ENCODE results near the gene BLTP3B. TPM values are rescaled to one million over a fixed set of nuclear protein-coding genes. Genes with fewer than 3 reads are reported as not detected.
A peak's percentile ranks its signal among the peaks of the same experiment; 100 is the strongest.
"Not testable (repeated sequence)": the region's sequence is repeated elsewhere in the genome, so short reads cannot be mapped to it uniquely, and the experiment has no call there.

Gene BLTP3B, protein sequence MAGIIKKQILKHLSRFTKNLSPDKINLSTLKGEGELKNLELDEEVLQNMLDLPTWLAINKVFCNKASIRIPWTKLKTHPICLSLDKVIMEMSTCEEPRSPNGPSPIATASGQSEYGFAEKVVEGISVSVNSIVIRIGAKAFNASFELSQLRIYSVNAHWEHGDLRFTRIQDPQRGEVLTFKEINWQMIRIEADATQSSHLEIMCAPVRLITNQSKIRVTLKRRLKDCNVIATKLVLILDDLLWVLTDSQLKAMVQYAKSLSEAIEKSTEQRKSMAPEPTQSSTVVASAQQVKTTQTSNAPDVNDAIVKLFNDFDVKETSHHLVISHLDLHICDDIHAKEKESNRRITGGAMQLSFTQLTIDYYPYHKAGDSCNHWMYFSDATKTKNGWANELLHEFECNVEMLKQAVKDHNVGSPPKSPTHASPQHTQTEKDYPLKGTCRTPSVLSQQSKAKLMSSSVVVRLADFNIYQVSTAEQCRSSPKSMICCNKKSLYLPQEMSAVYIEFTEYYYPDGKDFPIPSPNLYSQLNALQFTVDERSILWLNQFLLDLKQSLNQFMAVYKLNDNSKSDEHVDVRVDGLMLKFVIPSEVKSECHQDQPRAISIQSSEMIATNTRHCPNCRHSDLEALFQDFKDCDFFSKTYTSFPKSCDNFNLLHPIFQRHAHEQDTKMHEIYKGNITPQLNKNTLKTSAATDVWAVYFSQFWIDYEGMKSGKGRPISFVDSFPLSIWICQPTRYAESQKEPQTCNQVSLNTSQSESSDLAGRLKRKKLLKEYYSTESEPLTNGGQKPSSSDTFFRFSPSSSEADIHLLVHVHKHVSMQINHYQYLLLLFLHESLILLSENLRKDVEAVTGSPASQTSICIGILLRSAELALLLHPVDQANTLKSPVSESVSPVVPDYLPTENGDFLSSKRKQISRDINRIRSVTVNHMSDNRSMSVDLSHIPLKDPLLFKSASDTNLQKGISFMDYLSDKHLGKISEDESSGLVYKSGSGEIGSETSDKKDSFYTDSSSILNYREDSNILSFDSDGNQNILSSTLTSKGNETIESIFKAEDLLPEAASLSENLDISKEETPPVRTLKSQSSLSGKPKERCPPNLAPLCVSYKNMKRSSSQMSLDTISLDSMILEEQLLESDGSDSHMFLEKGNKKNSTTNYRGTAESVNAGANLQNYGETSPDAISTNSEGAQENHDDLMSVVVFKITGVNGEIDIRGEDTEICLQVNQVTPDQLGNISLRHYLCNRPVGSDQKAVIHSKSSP (N-terminal part only)
- 11.0 TPM for polyA plus RNA-seq (2013, experiment 1 of 2; ENCODE audit: insufficient read length)
- polyA plus RNA-seq (2013, experiment 2 of 2; ENCODE audit: insufficient read length), result 12.9 TPM

DNA sequence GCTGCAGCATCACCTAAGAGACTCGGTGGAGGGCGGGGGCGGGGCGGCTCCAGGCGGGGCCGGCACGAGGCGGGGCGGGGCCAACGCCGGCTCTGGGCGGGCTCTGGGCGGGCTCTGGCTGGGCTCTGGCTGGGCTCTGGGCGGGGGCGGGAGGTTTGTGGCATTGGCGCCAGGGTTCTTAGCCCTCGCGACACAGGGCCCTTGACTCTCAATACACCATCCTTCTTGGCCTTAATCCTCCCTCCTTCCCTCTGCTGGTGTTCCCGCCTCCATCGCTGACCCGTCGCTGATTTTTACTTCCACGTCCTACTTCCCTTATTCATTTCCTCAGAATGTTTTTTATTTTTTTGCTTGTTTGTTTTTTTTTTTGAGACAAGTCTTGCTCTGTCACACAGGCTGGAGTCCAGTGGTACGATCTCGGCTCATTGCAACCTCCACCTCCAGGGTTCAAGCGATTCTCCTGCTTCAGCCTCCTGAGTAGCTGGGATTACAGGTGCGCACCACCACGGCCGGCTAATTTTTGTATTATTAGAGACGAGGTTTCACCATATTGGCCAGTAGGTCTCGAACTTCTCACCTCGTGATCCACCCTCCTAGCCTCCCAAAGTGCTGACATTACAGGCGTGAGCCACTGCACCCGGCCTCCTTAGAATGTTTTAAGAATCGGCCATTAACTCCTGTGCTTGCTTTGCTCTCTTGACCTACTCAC is at the start of gene BLTP3B:
Gene BLTP3B, minus strand, starts transcription at position 24 of the 709 bp plus-strand sequence. CDS start 239 bp downstream, outside the sequence.
- peak; percentile 86 for DNase-seq

DNA sequence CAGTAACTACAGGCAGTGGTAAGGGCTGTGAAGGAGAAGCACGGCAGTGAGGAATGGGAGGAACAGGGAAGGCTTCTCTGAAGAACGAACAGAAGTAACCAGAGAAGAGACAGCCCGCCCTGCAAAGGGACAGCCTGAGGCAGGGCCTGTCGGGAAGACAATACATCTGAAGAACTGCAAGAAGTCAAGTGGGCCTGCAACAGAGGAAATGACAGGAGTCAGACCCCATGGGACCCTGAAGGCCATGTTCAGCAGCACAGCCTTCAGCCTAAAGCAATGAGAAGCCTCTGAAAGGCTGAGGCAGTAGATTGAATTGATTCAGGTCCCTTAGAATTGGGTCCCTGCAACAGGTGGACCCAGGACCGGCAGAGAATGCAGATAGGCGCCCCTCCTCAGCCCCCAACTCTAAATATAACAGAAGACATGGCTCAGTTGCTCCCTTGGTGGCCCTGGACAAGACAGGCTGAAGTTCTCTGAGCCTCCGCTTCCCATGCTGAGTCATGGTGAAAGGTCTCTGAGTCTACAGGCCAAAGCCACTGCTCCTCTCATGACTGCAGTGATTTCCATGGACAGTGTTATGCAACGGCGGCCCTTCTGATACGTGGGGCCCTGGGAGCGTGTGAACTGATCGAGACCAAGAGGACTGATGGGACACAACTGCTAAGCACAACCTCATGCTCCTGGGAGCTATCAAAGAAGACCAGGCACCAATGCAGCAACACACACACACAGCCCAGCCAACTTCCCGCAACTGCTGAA is 47.1 kb upstream of the BLTP3B start:
- DNase-seq, result no peak

DNA sequence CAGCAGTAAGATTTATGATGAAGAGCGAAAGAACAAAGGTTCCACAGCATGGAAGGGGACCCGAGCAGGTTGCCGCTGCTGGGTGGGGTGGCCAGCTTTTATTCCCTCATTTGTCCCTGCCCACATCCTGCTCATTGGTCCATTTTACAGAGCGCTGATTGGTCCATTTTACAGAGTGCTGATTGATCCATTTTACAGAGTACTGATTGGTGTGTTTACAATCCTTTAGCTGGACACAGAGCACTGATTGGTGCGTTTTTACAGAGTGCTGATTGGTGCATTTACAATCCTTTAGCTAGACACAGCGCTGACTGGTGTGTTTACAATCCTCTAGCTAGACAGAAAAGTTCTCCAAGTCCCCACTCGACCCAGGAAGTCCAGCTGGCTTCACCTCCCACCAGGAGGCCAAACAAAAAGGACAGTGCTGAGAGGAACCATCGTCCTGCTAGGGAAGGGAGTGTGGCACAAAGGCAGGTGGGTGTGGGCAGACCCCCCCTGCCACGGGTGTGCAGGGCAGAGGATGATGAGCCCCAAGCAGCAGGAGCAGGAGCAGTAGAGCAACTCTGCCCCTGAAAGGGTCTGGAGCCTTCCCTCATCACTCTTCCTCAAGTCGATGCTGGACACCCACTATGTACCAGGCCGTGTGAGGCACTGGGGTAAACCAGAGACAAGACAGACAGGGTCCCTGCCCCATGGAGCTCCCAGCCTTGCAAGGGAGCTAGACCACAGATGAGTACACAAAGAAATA is 46.4 kb upstream of the BLTP3B start:
- not testable (repeated sequence) for DNase-seq

DNA sequence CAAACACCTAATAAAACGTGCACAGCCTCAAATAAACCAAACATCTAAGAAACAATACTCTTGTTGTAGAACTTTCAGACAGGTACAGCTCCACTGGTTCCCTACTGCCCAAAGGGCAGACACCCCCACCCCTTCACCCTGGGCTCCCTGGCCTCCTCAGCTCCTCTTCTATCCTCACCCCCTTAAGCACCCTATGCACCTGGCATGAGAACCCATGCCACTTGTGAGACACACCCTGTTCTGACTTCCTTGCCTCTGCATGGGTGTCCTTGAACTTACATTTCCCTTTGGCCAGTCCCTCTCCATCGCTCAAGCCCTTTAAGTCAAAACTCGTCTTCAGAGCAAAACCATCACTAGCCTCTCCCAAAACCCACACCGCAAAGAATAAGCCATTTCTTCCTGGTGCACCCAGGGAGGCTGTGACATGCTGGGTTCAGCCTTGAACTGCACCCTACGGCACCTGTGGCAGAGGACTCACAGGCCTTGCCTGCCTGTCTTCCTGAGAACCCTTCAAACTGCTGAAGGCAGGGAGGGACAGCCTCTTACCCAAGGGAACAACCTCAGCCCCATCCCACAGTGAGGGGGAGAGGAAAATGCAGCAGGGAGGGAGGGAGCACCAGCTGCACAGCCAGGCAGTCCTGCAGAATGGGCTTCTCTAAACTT is 45.3 kb upstream of the BLTP3B start:
- no peak for DNase-seq

DNA sequence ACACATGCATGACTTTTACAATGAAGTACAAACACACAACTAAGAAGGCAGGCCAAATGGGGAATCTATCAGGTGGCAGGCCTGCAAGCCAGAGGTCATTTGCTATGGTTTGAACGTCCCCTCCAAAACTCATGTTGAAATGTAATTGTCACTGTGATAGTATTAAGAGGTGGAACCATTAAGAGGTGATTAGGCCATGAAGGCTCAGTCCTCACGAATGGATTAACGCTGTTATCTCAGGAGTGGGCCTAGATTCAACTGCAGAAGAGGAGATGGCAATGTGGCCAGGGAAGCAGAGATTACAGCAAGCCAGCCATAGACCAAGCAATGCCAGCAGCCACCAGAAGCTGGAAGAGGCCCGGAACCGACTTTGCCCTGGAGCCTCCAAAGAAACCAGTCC is 44.4 kb upstream of the BLTP3B start:
- DNase-seq, result no peak

DNA sequence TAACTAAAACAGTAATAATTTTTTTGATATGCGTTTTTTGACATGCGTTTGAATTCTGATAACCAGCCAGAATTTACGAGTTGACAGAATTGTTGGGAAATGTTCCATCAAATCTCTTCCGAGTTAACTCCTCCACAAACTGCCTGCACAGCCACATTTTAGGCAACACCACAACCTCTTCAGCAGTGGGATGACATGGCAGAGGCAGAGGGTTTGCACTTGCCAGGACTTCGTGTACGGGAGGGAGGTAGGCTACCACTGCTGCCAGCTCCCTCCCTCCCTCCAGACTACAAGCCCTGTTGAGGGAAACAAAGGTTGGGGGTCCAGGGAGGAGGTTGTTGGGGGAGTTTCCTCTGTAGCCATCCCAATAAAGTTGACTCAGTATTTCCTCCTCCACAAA is 43.4 kb upstream of the BLTP3B start:
- DNase-seq, result no peak

DNA sequence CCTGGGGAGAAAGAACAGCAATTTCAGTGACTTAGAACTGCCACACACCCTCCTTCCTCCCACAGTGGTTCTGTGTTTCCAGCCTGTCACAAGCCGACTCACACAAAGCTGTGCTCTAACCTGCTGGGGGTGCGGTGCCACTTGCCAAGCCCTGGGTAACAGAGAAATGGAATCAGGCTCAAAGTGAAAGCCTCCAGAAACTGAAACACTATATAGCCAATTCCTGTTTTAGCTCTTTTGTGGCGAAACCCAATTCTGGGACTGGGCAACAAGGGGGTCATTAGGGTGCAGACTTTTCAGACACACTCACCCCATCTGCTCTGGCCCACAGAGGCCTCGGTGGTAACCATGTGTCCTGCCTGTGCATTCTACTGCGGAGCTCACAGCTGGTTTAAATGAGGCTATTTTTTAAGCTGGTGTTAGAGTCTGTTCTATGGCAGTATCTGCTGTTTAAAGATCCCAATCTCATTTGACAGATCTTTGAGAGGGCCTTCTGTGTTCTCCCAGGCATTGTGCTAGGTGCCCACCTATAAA is 42.8 kb upstream of the BLTP3B start:
- no peak for DNase-seq

DNA sequence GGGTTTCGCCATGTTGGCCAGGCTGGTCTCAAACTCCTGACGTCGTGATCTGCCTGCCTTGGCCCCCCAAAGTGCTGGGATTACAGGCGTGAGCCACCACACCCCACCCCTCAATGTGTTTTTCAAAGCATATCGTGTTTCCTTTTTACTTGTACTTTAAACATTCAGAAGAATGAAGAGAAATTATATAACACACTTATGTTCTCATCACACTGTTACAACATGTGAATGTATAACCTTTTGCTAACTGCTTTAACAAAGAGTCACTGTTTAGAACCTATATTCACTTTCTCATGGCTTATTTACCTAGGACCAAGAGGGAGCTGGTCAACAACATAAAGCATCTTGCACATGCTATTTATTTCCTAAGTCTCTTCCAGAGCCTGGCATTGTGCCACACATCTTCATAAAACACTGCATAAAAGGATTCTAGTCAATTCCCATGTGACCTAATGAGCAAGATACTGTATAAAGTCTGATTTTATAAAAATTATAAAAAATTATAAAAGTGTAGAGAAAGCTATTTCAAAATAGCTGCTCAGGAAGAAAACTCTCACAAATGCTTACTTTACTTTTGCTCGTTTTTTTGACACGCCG is 42.0 kb upstream of the BLTP3B start:
- peak; percentile 21 for DNase-seq

DNA sequence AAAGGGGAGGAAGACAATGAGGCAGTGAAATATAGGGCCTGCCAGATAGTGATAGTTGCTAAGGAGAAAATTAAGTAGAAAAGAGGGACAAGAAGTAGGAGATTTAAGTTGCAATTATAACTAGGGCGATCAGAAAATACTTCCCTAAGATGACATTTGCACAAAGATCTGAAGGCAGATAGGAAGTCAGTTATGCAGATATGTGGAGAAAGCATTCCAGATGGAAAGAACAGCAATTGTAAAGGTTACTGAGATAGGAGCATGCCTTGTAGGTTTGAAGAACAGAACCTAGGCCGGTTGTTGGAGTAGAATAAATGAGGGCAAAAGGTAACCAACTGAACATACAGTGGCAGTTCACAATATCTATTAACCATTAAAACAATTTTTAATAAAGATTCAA is 36.6 kb upstream of the BLTP3B start:
- no peak for DNase-seq

DNA sequence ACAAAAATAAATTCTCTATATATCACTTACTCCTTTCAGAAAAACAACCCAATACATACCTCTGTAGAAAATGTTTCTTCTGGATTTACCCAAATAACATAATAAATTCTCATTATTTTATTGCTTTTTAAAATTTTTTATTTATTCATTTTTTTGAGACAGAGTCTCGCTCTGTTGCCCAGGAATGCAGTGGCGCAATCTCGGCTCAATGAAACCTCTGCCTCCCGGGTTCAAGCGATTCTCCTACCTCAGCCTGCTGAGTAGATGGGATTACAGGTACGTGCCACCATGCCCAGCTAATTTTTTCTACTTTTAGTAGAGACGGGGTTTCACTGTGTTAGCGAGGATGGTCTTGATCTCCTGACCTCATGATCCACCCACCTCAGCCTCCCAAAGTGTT is 33.8 kb upstream of the BLTP3B start:
- not testable (repeated sequence) for DNase-seq

DNA sequence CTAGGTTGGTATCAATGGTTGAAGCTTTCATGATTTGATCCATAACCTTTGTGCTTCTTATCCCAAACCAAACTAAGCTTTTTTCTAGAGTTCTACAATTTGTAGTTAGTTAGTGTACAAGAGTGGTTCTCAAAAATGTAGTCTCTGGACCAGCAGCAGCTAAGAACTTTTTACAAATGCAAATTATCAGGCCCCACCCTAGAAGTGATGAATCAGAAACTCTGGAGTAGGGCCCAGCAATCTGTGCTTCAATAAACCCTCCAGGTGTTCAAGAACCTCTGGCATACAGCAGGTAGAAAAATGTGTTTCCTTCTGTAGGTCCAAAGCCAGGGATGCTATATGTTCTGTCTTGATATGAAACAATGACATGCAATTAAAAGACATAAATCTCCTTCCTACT is 31.8 kb upstream of the BLTP3B start:
- DNase-seq, result no peak

DNA sequence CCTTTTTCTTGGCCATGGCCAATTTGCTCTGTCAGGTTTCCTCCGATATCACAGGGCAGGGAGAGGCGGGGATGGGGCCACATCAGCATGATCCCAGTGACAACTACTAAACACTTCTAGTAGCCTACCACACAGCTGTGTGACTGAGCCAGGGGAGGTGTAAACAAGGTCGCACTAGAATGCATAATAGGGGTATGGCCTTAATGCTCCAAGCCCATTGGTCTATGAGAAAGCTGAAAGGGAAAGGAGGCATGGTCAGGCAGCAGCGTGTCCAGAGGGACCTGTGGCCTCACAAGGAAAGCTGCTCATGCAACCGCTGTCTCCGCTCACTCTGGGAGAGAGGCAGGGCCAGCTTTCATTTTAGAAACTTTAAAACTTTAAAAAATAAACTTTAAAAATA is 30.4 kb upstream of the BLTP3B start:
- DNase-seq, result no peak

DNA sequence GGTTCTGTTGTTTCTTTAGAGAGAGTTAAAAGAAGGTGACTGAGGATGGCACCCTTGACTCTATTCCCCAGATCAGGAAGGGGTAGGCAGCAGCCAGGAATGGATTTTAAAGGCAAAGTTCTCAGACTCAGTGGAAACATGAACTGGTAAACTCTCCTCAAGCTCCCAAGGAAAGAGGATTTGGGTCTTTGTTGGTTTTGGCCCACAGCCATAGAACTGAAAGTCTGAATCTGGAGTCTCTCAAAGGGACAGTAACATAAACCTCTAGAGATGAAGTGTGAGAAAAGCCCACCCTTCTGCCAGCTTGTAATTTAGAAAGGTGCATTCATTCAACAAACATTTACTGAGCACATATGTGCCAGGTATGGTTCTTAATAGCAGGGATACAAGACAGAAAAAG is 28.6 kb upstream of the BLTP3B start:
- peak; percentile 12 for DNase-seq

DNA sequence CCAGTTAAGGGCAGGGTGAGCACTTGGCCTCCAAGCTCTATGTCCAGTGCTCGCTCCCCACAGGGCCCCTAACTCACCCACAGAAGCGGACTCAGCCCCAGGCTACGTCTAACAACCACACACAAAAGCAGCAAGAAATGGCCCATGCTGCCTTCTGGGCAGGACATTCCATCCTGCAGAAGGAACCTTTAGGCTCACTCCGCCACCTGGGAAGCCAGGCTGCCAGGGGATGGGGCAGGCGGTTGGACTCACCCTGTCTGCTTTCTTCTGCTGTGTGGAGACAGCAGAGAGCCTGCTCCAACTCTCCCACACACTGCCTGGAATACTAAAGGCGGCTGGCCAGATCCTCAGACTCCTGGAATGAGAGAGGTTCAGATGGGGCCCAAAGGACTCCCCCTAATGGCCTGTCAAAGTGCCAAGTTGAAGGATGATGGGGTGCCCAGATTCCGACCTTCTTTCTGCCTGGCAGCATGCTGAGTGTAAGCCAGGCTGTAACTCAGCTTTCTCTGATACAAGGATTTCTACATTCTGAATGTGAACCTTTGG is 27.7 kb upstream of the BLTP3B start:
- no peak for DNase-seq

DNA sequence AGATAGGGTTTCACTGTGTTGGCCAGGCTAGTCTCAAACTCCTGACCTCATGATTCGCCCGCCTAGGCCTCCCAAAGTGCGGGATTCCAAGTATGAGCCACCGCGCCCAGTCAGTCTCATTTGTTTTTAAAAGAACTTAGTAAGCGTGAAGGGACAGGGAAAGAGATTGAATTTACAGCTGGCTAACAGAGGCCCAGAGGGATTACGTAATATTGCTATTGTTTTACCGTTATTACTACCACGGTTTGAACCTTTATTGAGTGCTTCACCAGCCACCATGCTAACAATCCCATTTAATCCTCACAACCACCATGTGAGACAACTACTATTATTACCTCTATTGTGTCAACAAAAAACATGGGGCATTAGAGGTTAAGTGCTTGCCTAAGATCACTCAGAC is 26.7 kb upstream of the BLTP3B start:
- no peak for DNase-seq

DNA sequence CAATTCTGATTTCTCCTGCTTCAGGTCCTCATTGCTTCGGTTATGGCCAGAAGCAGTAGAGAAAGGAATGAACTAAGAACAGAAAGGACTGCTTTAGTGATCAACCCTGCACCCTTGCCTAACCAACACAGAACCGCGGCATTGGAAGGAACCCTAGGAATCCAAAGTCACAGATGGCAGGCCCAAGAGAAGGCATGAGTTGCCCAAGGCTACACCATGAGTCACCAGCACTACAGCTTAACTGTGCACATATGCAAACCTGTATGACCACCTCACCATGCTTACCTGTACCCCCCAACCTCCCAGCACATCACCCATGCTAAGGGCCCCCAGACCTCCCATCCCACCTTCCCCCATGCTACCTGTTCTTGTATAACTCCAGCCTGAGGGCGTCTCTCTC is 25.9 kb upstream of the BLTP3B start:
- DNase-seq, result no peak

DNA sequence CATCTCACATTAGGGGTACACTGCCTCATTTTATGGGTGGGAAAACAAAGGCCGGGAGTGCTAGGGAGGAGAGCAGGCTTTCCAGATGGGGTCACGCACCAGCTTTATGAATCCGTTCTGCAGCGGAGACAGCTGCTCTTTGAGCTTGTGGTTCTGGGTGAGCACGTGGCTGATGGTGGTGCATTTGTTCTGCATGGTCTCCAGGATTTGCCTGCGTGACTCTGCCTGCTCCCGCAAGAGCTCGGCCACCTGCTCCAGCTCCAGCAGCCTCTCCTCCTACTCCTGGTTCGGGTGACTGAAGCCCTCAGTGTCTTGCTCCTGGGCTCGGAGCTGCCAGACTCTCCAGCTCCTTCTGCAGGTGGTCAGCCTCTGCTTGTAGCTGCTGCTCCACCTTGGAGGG is 23.6 kb upstream of the BLTP3B start:
- DNase-seq, result no peak

DNA sequence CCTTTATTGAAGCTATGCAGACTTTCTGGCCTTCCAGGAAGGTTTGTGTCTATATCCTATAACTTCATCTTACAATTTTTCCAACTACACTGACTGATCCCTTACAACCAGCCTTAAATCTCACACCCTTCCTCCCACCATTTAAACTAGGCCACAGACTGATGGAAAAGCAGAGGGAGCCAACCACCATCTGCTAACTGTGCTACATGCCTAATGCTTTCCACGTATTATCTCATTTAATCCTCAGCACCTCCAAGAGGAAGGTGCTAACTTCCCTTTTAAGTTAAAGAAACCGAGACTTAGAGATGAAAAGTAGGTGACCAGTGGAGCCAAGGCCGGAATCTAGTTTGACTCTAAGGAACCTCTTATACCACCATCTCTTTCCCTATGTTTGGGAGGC is 22.7 kb upstream of the BLTP3B start:
- DNase-seq, result no peak

DNA sequence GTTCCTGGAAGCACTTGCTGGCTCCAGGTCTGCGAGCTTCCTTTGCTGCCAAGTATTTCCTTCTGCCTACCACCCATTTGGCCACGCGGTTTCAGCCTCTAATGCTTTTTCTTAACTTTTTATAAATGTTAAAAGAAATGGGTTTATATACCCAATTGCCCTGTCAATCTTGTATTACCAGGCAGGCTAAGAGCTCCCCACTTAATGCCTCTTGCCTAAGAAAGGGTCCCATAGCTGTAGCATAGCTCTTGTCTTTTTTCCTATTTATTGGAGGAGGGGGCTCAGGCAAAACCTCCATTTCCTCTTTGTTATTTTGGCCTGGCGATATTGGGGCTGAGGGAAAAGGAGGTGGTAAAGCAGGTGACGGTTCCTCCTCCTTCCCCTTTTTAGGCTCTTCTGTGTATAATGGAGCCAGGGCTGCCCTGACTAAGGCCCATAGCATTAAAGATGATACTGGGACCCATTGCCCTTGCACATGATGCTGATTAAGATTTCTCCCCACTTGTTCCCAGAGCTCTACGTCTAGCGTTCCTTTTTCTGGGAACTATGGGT is 21.6 kb upstream of the BLTP3B start:
- no peak for DNase-seq
